Mucosa of rectum (tissue), 2 donors: Measurements from ENCODE around the gene CCDC182.
A peak's percentile ranks its signal among the peaks of the same experiment; 100 is the strongest.

ENCODE experiments used
- H3K27ac ChIP-seq, 2 donors: one replicate each; pipeline ENCODE4 v1.7.0; 2013; ENCODE audit warnings: inconsistent platforms in 2 of 2, low read depth in 2 of 2, low read length in 2 of 2
- H3K27me3 ChIP-seq, 2 donors: one replicate each; pipeline ENCODE4 v1.7.0; 2013; ENCODE audit warnings: low read length in 2 of 2; ENCODE audit not compliant: control insufficient read depth in 2 of 2, insufficient read depth in 2 of 2
- H3K36me3 ChIP-seq, 2 donors: one replicate each; pipeline ENCODE4 v1.7.0; 2013; ENCODE audit warnings: low read length in 2 of 2; ENCODE audit not compliant: control insufficient read depth in 2 of 2, insufficient read depth in 2 of 2
- H3K4me1 ChIP-seq, 2 donors: one replicate each; pipeline ENCODE4 v1.7.0; 2013; ENCODE audit warnings: low read length in 2 of 2, mild to moderate bottlenecking in 1 of 2; ENCODE audit not compliant: control insufficient read depth in 2 of 2, insufficient read depth in 2 of 2
- H3K4me3 ChIP-seq, 2 donors: one replicate each; pipeline ENCODE4 v1.7.0; 2013; ENCODE audit warnings: low read length in 2 of 2
- H3K9ac ChIP-seq, 2 donors: one replicate each; pipeline ENCODE4 v1.7.0; 2013; ENCODE audit warnings: low read length in 2 of 2, low read depth in 1 of 2, mild to moderate bottlenecking in 1 of 2
- H3K9me3 ChIP-seq, 2 donors: one replicate each; pipeline ENCODE4 v1.7.0; 2013; ENCODE audit warnings: low read length in 2 of 2; ENCODE audit not compliant: control insufficient read depth in 2 of 2
- donor health status: healthy.
- donor health status: Normal muscosa, but diverticular disease.

The CCDC182 gene

DNA sequence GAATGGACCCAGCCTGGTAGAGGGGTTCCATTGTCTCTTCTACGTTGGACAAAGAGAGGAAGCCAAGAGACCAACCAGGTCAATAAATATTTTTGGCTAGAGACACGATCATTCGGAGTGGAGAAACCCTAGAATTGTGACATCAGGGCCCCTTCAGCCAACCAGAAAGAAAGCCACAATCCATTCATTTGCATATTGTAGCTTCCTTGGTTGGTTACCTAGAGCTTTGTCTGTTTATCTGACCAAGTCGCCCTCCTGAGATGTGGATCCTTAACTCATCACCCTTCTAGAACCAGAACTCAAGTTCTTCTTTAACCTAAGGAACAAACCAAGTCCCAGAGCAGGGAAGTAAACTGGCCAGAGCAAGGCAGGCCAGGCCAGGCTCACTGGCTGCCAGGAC, at the start of gene CCDC182:
Gene CCDC182, minus strand, starts transcription at position 58 of the 400 bp plus-strand sequence. Its CDS starts 27 bp downstream, at position 31.
- Histone ChIP-seq H3K27me3 (peaks cover 0 to 4% of the 10 kb centered on the region in 2 donors), H3K4me1 (no peaks in the 10 kb centered on the region), H3K27ac (no peak within 1 kb of the TSS), H3K4me3 (no peak within 1 kb of the TSS), H3K9me3 (no peaks in the 10 kb centered on the region), H3K9ac (no peak within 1 kb of the TSS), H3K36me3 (no peaks in the 10 kb centered on the region)

DNA sequence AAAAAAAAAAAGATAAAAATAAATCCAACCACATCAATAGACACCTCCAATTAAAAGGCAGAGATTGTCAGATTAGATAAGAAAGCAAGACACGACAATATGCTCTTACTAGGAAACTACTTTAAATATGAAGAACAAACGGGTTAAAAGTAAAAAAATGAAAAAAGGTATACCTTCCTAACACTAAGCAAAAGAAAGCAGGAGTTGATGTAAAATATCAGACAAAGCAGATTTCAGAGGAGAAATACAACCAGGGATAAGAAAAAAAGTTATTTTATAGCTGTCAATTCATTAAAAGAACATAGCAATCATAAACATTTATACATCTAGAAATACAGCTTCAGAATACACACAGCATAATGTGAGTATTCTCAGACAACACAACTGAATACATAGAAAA, 49.7 kb upstream of the CCDC182 start:
- Histone ChIP-seq H3K4me1 (no peaks in the 10 kb centered on the region), H3K36me3 (no peaks in the 10 kb centered on the region), H3K9ac (no peak overlapping the region), H3K27me3 (peaks cover 0 to 2% of the 10 kb centered on the region in 2 donors), H3K4me3 (no peak overlapping the region), H3K9me3 (no peaks in the 10 kb centered on the region), H3K27ac (no peak overlapping the region)

DNA sequence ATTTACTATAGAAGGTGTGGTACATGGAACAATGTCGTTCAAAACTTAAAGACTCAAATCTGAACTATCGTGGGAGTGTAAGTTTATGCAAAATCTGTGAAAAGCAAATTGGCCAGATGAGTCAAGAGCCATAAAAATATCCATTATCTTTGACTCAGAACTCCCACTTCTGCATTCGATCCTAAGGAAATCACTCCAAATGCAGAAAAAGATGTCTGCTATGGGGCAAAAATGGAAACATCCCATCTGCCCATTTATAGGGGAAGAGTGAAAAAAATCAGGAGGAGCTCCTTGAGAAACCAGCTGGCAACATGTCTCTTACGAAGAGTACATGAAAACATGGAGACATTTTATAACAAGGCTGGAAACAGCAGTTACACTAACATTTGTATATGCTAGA, 43.6 kb upstream of the CCDC182 start:
- no peak overlapping the region for H3K9ac ChIP-seq
- no peaks in the 10 kb centered on the region for H3K9me3 ChIP-seq
- H3K27ac ChIP-seq = no peak overlapping the region
- no peaks in the 10 kb centered on the region for H3K4me1 ChIP-seq
- H3K4me3 ChIP-seq = no peak overlapping the region
- no peaks in the 10 kb centered on the region for H3K36me3 ChIP-seq
- peaks cover 5 to 11% of the 10 kb centered on the region in 2 donors for H3K27me3 ChIP-seq

- Histone ChIP-seq H3K36me3 (no peaks in the 10 kb centered on the region), H3K4me3 (no peak overlapping the region), H3K27me3 (peaks cover 8 to 16% of the 10 kb centered on the region in 2 donors), H3K9me3 (no peaks in the 10 kb centered on the region), H3K27ac (no peak overlapping the region), H3K9ac (no peak overlapping the region), H3K4me1 (peaks cover 0 to 3% of the 10 kb centered on the region in 2 donors)
Measured at GRCh38 chr17:57785022-57785421, 39.9 kb upstream of the CCDC182 start.

GRCh38 chr17:57784226-57784895, 39.3 kb upstream of the CCDC182 start:
- H3K27me3 ChIP-seq = peaks cover 8 to 13% of the 10 kb centered on the region in 2 donors
- H3K27ac ChIP-seq = no peak overlapping the region

DNA sequence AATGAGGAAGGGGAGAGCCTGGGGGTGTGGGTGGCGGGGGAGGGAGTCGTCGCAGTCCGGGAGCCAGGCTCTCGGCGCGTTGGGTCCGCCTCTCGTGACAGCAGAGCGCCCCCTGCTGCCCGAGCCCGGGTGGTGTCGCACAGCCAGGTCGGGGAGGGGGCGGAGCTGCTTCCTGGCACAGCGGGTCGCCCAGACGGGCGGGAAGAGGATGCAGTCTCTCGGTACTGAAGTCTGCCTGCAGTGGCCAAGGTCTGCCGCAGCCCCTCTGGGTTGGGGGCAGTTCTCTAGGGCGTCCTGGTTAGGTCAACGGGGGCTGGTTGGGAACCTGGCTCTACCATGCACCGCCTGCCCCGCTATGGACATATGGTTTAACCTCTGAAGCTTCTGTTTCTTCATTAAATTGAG, 38.2 kb upstream of the CCDC182 start:
- Histone ChIP-seq H3K27me3 (peaks cover 8 to 12% of the 10 kb centered on the region in 2 donors), H3K4me1 (peaks cover 0 to 3% of the 10 kb centered on the region in 2 donors), H3K36me3 (no peaks in the 10 kb centered on the region), H3K27ac (no peak overlapping the region), H3K9ac (no peak overlapping the region), H3K9me3 (no peaks in the 10 kb centered on the region), H3K4me3 (peak overlapping the region in 1 of 2 donors; percentile 20)

More at GRCh38 chr17:57784226-57784895, 39.3 kb upstream of the CCDC182 start:
- Histone ChIP-seq H3K4me1 (peaks cover 0 to 3% of the 10 kb centered on the region in 2 donors), H3K9me3 (no peaks in the 10 kb centered on the region), H3K4me3 (no peak overlapping the region), H3K9ac (no peak overlapping the region), H3K36me3 (no peaks in the 10 kb centered on the region)

DNA sequence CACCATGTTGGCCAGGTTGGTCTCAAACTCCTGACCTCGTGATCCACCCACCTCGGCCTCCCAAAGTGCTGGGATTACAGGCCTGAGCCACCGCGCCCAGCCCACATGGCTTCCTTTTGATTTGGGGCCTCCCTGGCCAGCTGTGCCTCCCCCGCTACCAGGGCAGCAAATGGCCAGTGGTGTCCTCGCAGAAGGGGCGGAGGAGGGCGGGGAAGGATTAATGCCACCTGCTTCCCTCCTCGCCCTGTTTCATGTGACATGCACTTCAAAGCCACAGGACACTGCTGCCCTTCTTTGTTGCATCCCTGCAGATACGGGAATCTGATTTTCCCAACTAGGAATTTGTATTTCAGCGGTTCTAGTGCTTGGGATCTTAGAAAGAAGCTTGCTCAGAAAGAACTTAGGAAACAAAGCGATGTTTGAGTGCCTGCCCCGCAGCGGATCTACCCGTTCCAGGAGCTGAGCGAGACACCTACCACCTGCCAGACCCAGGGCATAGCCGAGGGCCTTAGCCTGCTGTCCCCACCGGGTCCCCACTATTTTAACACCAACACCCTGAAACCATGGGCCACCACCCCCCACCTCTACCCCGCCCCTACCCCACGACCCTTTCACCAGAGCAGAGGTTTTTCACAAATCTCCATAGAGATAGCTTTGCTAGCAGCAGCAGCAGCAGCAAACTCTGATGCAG, 37.7 kb upstream of the CCDC182 start:
- Histone ChIP-seq H3K36me3 (no peaks in the 10 kb centered on the region), H3K27me3 (peaks cover 8 to 11% of the 10 kb centered on the region in 2 donors), H3K9me3 (no peaks in the 10 kb centered on the region), H3K4me3 (peak overlapping the region in 1 of 2 donors; percentile 20), H3K9ac (no peak overlapping the region), H3K27ac (no peak overlapping the region), H3K4me1 (peaks cover 0 to 3% of the 10 kb centered on the region in 2 donors)

GRCh38 chr17:57782062-57782490, 37.0 kb upstream of the CCDC182 start:
- Histone ChIP-seq H3K9ac (no peak overlapping the region), H3K36me3 (no peaks in the 10 kb centered on the region), H3K4me3 (no peak overlapping the region), H3K9me3 (no peaks in the 10 kb centered on the region), H3K27me3 (peaks cover 8 to 11% of the 10 kb centered on the region in 2 donors), H3K27ac (no peak overlapping the region), H3K4me1 (peaks cover 0 to 3% of the 10 kb centered on the region in 2 donors)

- no peak overlapping the region for H3K4me3 ChIP-seq
- H3K4me1 ChIP-seq = peaks cover 0 to 3% of the 10 kb centered on the region in 2 donors
- no peaks in the 10 kb centered on the region for H3K9me3 ChIP-seq
- peaks cover 8 to 11% of the 10 kb centered on the region in 2 donors for H3K27me3 ChIP-seq
- H3K36me3 ChIP-seq = no peaks in the 10 kb centered on the region
- H3K27ac ChIP-seq = no peak overlapping the region
- no peak overlapping the region for H3K9ac ChIP-seq
Measured at GRCh38 chr17:57781386-57782061, 36.4 kb upstream of the CCDC182 start.

DNA sequence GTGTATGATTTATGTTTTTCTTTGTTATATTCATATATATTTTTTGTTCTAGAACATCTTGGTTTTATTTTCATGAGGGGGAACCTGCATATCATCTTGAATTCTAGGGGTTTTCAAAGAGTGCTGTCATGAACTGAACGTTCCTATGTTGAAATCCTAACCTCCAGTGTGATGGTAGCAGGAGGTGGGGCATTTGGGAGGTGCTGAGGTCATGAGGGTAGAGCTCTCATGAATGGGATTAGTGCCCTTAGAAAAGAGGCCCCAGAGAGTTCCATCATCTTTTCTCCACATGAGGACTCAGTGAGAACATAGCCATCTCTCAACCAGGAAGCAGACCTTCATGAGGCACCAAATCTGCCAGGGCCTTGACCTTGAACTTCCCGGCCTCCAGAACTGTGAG, 34.6 kb upstream of the CCDC182 start:
- H3K36me3 ChIP-seq = no peaks in the 10 kb centered on the region
- no peak overlapping the region for H3K27ac ChIP-seq
- peaks cover 9 to 11% of the 10 kb centered on the region in 2 donors for H3K27me3 ChIP-seq
- no peak overlapping the region for H3K4me3 ChIP-seq
- H3K9ac ChIP-seq = no peak overlapping the region
- peaks cover 0 to 3% of the 10 kb centered on the region in 2 donors for H3K4me1 ChIP-seq
- H3K9me3 ChIP-seq = no peaks in the 10 kb centered on the region
